OCI-LY7 (cell line): ENCODE measurements around the gene FGD5. TPM values are rescaled to one million over a fixed set of nuclear protein-coding genes. Genes with fewer than 3 reads are reported as not detected.

Experiments used
- BruUV-seq: library from RNA; stranded (reverse); fragments of 400-500 nt; replicated peaks from 2 replicates; lab custom pipeline; 2021; lab: Mats Ljungman, UMichigan
- CTCF ChIA-PET: fragments of 300-600 bp; sonication (Branson Sonifier 250); formaldehyde crosslinking; loops from one replicate; lab custom pipeline; 2022; ENCODE audit warnings: antibody characterized with exemption; ENCODE audit not compliant: unreplicated experiment; lab: Charles Lee
- POLR2A ChIA-PET: fragments of 300-600 bp; sonication (Branson Sonifier 250); formaldehyde crosslinking; loops from one replicate; lab custom pipeline; 2022; ENCODE audit warnings: antibody characterized with exemption; lab: Charles Lee
- DNase-seq: peaks from one replicate; pipeline ENCODE4 v3.0.0-alpha.2; 2015; ENCODE audit warnings: low spot score
- H2AFZ ChIP-seq: fragments of 200-600 bp; sonication (generic), shearing (Covaris generic); 2 replicates; pipeline ENCODE4 v1.6.1; 2014; ENCODE audit warnings: mild to moderate bottlenecking, antibody characterized with exemption, low read length, moderate library complexity
- H3K27ac ChIP-seq: fragments of 200-600 bp; sonication (generic); 2 replicates; pipeline ENCODE4 v1.5.1; 2014; ENCODE audit warnings: mixed run types, low read depth, mild to moderate bottlenecking, moderate library complexity, low read length, inconsistent platforms; ENCODE audit not compliant: poor library complexity, severe bottlenecking
- H3K36me3 ChIP-seq: fragments of 200-600 bp; sonication (generic); 2 replicates; pipeline ENCODE4 v1.6.1; 2014; ENCODE audit warnings: mild to moderate bottlenecking, antibody characterized with exemption, low read length, moderate library complexity, mixed read lengths; ENCODE audit not compliant: insufficient read depth
- H3K4me1 ChIP-seq: fragments of 200-600 bp; sonication (generic); 2 replicates; pipeline ENCODE4 v1.5.1; 2014; ENCODE audit warnings: mild to moderate bottlenecking, low read length; ENCODE audit not compliant: insufficient read depth, poor library complexity, severe bottlenecking
- H3K4me2 ChIP-seq: fragments of 200-600 bp; sonication (generic); 2 replicates; pipeline ENCODE4 v1.6.1; 2014; ENCODE audit warnings: mild to moderate bottlenecking, low read length
- H3K4me3 ChIP-seq: fragments of 200-600 bp; sonication (generic); 2 replicates; pipeline ENCODE4 v1.5.1; 2014; ENCODE audit warnings: mild to moderate bottlenecking, low read depth, low read length; ENCODE audit not compliant: poor library complexity, severe bottlenecking
- H3K79me2 ChIP-seq: fragments of 200-600 bp; sonication (generic); 2 replicates; pipeline ENCODE4 v1.6.1; 2016; ENCODE audit warnings: low read depth, mild to moderate bottlenecking, low read length, moderate library complexity, mixed read lengths; ENCODE audit not compliant: insufficient read depth
- H3K9me2 ChIP-seq: fragments of 200-600 bp; sonication (generic); 2 replicates; pipeline ENCODE4 v1.6.1; 2016; ENCODE audit warnings: mild to moderate bottlenecking, low read length, mixed read lengths; ENCODE audit not compliant: insufficient read depth
- H3K9me3 ChIP-seq: fragments of 200-600 bp; sonication (generic); 2 replicates; pipeline ENCODE4 v1.6.1; 2014; ENCODE audit warnings: mild to moderate bottlenecking, mixed run types, low read length, mixed read lengths
- H4K20me1 ChIP-seq: fragments of 200-600 bp; sonication (generic); 2 replicates; pipeline ENCODE4 v1.6.1; 2014; ENCODE audit warnings: mild to moderate bottlenecking, antibody characterized with exemption, low read length, moderate library complexity, mixed read lengths; ENCODE audit not compliant: insufficient read depth
- CTCF ChIP-seq: fragments of 200-600 bp; sonication (generic); conservative IDR thresholded peaks from 2 replicates; pipeline ENCODE4 v1.5.1; 2014; ENCODE audit warnings: mild to moderate bottlenecking, antibody characterized with exemption, low read length, moderate library complexity, mixed read lengths
- EZH2phosphoT487 ChIP-seq: fragments of 200-600 bp; sonication (generic); IDR thresholded peaks from 2 replicates; pipeline ENCODE4 v1.6.1; 2018; ENCODE audit warnings: low read depth, borderline replicate concordance, mild to moderate bottlenecking, mixed run types, antibody characterized with exemption, low read length, moderate library complexity, mixed read lengths
- intact Hi-C: fragments of 100-400 bp; cut with micrococcal nuclease; formaldehyde crosslinking; loops from one replicate; pipeline ENCODE4 v1.10.0; 2022; ENCODE audit not compliant: unreplicated experiment
- total RNA-seq, 2 experiments: library from RNA; depleted of rRNA in 1 of 2; stranded (reverse); fragments of >200 nt in 1 of 2; shearing (Covaris generic) in 1 of 2; gene quantifications; 2 replicates each; pipeline ENCODE4 v1.2.3, GENCODE V29; 2014 to 2022

Gene FGD5
- total RNA-seq, 2 experiments from 2014 or later, result 0.09 to 0.21 TPM

GRCh38 chr3:14849638-14850230, 31.0 kb downstream of the FGD5 start:
- TF ChIP-seq EZH2phosphoT487, result no peak
- no peak for TF ChIP-seq CTCF
- Histone ChIP-seq H2AFZ (no peak overlapping the region), H3K9me2 (no peaks in the 10 kb centered on the region), H3K79me2 (no peaks in the 10 kb centered on the region), H3K9me3 (no peaks in the 10 kb centered on the region), H3K4me1 (peaks cover 9% of the 10 kb centered on the region), H3K36me3 (no peaks in the 10 kb centered on the region), H4K20me1 (no peaks in the 10 kb centered on the region), H3K4me3 (no peak overlapping the region), H3K4me2 (no peak overlapping the region), H3K27ac (no peak overlapping the region)
- CTCF ChIA-PET, result interaction anchor here (0.5 kb wide), 1 partner anchor 1916 kb away, joined by 3 read pairs; no protein-coding TSS in a partner anchor
- DNase-seq, result no peak
- POLR2A ChIA-PET, result no interaction called here
- intact Hi-C loops, result no loop called here
- no TSS peak for BruUV-seq

GRCh38 chr3:14852058-14852594, 33.4 kb downstream of the FGD5 start:
- intact Hi-C loops, result no loop called here
- no peak overlapping the region for H3K4me2 ChIP-seq
- no peaks in the 10 kb centered on the region for H3K9me2 ChIP-seq
- TF ChIP-seq EZH2phosphoT487 (no peak), CTCF (no peak)
- H3K4me1 ChIP-seq, result peaks cover 9% of the 10 kb centered on the region
- no peaks in the 10 kb centered on the region for H3K36me3 ChIP-seq
- ChIA-PET POLR2A (no interaction called here), CTCF (no interaction called here)
- H3K4me3 ChIP-seq, result no peak overlapping the region
- no peaks in the 10 kb centered on the region for H3K79me2 ChIP-seq
- no peak overlapping the region for H2AFZ ChIP-seq
- H3K27ac ChIP-seq, result no peak overlapping the region
- no peaks in the 10 kb centered on the region for H4K20me1 ChIP-seq
- BruUV-seq, result no TSS peak
- peaks cover 5% of the 10 kb centered on the region; the same call in 1 of the 2 replicates for H3K9me3 ChIP-seq
- DNase-seq, result no peak

GRCh38 chr3:14852717-14853116, 34.0 kb downstream of the FGD5 start:
- intact Hi-C loops, result no loop called here
- no peak overlapping the region for H3K4me3 ChIP-seq
- ChIA-PET CTCF (no interaction called here), POLR2A (interaction anchor here (1.2 kb wide), 1 partner anchor 181 kb away, joined by 3 read pairs; no protein-coding TSS in a partner anchor)
- H4K20me1 ChIP-seq, result no peaks in the 10 kb centered on the region
- no TSS peak for BruUV-seq
- H3K9me3 ChIP-seq, result peaks cover 5% of the 10 kb centered on the region; the same call in 1 of the 2 replicates
- no peaks in the 10 kb centered on the region for H3K9me2 ChIP-seq
- no peaks in the 10 kb centered on the region for H3K36me3 ChIP-seq
- H2AFZ ChIP-seq, result no peak overlapping the region
- peaks cover 6% of the 10 kb centered on the region for H3K4me1 ChIP-seq
- no peak for TF ChIP-seq CTCF
- TF ChIP-seq EZH2phosphoT487, result no peak
- no peak overlapping the region for H3K4me2 ChIP-seq
- no peak for DNase-seq
- H3K79me2 ChIP-seq, result no peaks in the 10 kb centered on the region
- no peak overlapping the region for H3K27ac ChIP-seq
